ENCODE results near the gene CCM2.
"Not testable (repeated sequence)": the region's sequence is repeated elsewhere in the genome, so short reads cannot be mapped to it uniquely, and the experiment has no call there.

CCM2 gene

GRCh38 chr7:45033261-45033930 lies 33.4 kb downstream of the CCM2 start:
- DNase-seq (ENCODE audit: low read depth in 2 of 2) = no peak

- no peak for DNase-seq (ENCODE audit: low read depth in 2 of 2)
Observed at GRCh38 chr7:45033931-45034290, 33.9 kb downstream of the CCM2 start.

GRCh38 chr7:45034710-45035109 lies 34.7 kb downstream of the CCM2 start:
- DNase-seq (ENCODE audit: low read depth in 2 of 2) = not testable (repeated sequence)

- DNase-seq (ENCODE audit: low read depth in 2 of 2) = no peak
Observed at GRCh38 chr7:45035371-45035770, 35.4 kb downstream of the CCM2 start.

GRCh38 chr7:45035893-45036292 lies 35.9 kb downstream of the CCM2 start:
- DNase-seq (ENCODE audit: low read depth in 2 of 2) = no peak

GRCh38 chr7:45036317-45036716 lies 36.3 kb downstream of the CCM2 start:
- no peak for DNase-seq (ENCODE audit: low read depth in 2 of 2)

GRCh38 chr7:45036796-45037195 lies 36.8 kb downstream of the CCM2 start:
- no peak for DNase-seq (ENCODE audit: low read depth in 2 of 2)

- no peak for DNase-seq (ENCODE audit: low read depth in 2 of 2)
Observed at GRCh38 chr7:45037876-45038275, 37.9 kb downstream of the CCM2 start.

- DNase-seq (ENCODE audit: low read depth in 2 of 2) = no peak
Observed at GRCh38 chr7:45039106-45039505, 39.1 kb downstream of the CCM2 start.

- no peak for DNase-seq (ENCODE audit: low read depth in 2 of 2)
Observed at GRCh38 chr7:45044338-45044737, 44.3 kb downstream of the CCM2 start.

- no peak for DNase-seq (ENCODE audit: low read depth in 2 of 2)
Observed at GRCh38 chr7:45048748-45049147, 48.7 kb downstream of the CCM2 start.

- no peak for DNase-seq (ENCODE audit: low read depth in 2 of 2)
Observed at GRCh38 chr7:45050198-45050597, 50.2 kb downstream of the CCM2 start.

- DNase-seq (ENCODE audit: low read depth in 2 of 2) = no peak
Observed at GRCh38 chr7:45052011-45052410, 52.0 kb downstream of the CCM2 start.

- DNase-seq (ENCODE audit: low read depth in 2 of 2) = no peak
Observed at GRCh38 chr7:45053401-45053800, 53.4 kb downstream of the CCM2 start.

- DNase-seq (ENCODE audit: low read depth in 2 of 2) = no peak
Observed at GRCh38 chr7:45053941-45054340, 53.9 kb downstream of the CCM2 start.

GRCh38 chr7:45054442-45054841 lies 54.4 kb downstream of the CCM2 start:
- DNase-seq (ENCODE audit: low read depth in 2 of 2) = no peak

GRCh38 chr7:45055016-45055415 lies 55.0 kb downstream of the CCM2 start:
- no peak for DNase-seq (ENCODE audit: low read depth in 2 of 2)

- no peak for DNase-seq (ENCODE audit: low read depth in 2 of 2)
Observed at GRCh38 chr7:45055594-45056219, 55.7 kb downstream of the CCM2 start.

GRCh38 chr7:45057878-45058277 lies 57.9 kb downstream of the CCM2 start:
- DNase-seq (ENCODE audit: low read depth in 2 of 2) = no peak

- DNase-seq (ENCODE audit: low read depth in 2 of 2) = no peak
Observed at GRCh38 chr7:45060295-45060694, 60.3 kb downstream of the CCM2 start.

GRCh38 chr7:45061352-45061751 lies 61.4 kb downstream of the CCM2 start:
- DNase-seq (ENCODE audit: low read depth in 2 of 2) = no peak

- no peak for DNase-seq (ENCODE audit: low read depth in 2 of 2)
Observed at GRCh38 chr7:45061806-45062425, 61.9 kb downstream of the CCM2 start.

GRCh38 chr7:45064047-45064725 lies 64.2 kb downstream of the CCM2 start:
- no peak for DNase-seq (ENCODE audit: low read depth in 2 of 2)

Data from stimulated activated CD8-positive, alpha-beta memory T cell treated with anti-CD3 and anti-CD28 coated beads, Interleukin-15, amount 100 ng/mL, for 4 hours (primary cell).